SJSA1 (cell line): ENCODE data around the gene ACTG1. TPM values are rescaled to one million over a fixed set of nuclear protein-coding genes. Genes with fewer than 3 reads are reported as not detected.

ENCODE experiments used
- DNase-seq, 2 experiments: peaks; one replicate each; pipeline ENCODE4 v3.0.0-alpha.2; 2015 to 2020; ENCODE audit warnings: low spot score in 2 of 2, low read depth in 1 of 2
- H3K27ac ChIP-seq: fragments of 250-450 bp; sonication (Bioruptor Pico); 2 replicates; pipeline ENCODE4 v1.5.1; 2020; ENCODE audit warnings: mild to moderate bottlenecking, moderate library complexity
- H3K27me3 ChIP-seq: fragments of 250-450 bp; sonication (Bioruptor Pico); replicated peaks from 2 replicates; pipeline ENCODE4 v1.5.1; 2020; ENCODE audit warnings: mild to moderate bottlenecking, moderate library complexity
- H3K36me3 ChIP-seq: fragments of 250-450 bp; sonication (Bioruptor Pico); 2 replicates; pipeline ENCODE4 v1.5.1; 2020; ENCODE audit warnings: mild to moderate bottlenecking
- H3K4me1 ChIP-seq: fragments of 250-450 bp; sonication (Bioruptor Pico); replicated peaks from 2 replicates; pipeline ENCODE4 v1.6.1; 2021; ENCODE audit warnings: mild to moderate bottlenecking
- H3K4me3 ChIP-seq: fragments of 250-450 bp; sonication (Bioruptor Pico); 2 replicates; pipeline ENCODE4 v1.5.1; 2020; ENCODE audit warnings: mild to moderate bottlenecking
- H3K9me3 ChIP-seq: fragments of 250-450 bp; sonication (Bioruptor Pico); replicated peaks from 2 replicates; pipeline ENCODE4 v1.5.1; 2020; ENCODE audit warnings: mild to moderate bottlenecking
- total RNA-seq: library from RNA; depleted of rRNA; stranded (reverse); fragments of >200 nt; shearing (Covaris generic); gene quantifications from 2 replicates; pipeline ENCODE4 v1.2.3, GENCODE V29; 2014

Gene ACTG1
- total RNA-seq, 1 experiment from 2014 or later, result 9,784 TPM

GRCh38 chr17:81500047-81500446, 12.6 kb downstream of the ACTG1 start:
- Histone ChIP-seq H3K4me3 (no peak overlapping the region), H3K9me3 (0 out of 2 replicates have a peak, but pooled peaks cover 2% of the 10 kb centered on the region), H3K27me3 (no peaks in the 10 kb centered on the region), H3K27ac (peak overlapping the region; percentile 45), H3K36me3 (no peaks in the 10 kb centered on the region), H3K4me1 (peaks cover 27% of the 10 kb centered on the region)
- peak; percentile 85 to 92 for DNase-seq

DNA sequence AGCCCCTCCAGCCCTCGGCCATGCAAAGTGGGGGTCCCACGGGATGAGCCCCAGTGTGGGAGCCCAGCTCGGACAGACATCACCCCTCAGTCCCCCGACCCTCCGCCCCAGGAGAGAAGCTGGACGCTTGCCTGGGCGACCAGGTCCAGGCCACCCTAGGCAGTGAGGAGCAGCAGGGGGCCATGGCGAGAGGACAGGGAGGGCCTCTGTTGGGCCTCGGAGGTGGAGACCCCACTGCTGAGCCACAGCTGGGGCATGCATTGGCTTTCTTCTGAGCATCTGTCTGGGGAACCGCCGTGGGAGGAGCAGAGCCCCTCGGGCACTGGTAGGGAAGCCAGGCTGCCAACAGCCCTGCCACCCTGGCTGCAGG, 13.0 kb downstream of the ACTG1 start:
- Histone ChIP-seq H3K27ac (peak overlapping the region; percentile 45), H3K27me3 (no peaks in the 10 kb centered on the region), H3K9me3 (0 out of 2 replicates have a peak, but pooled peaks cover 2% of the 10 kb centered on the region), H3K4me1 (peaks cover 27% of the 10 kb centered on the region), H3K36me3 (no peaks in the 10 kb centered on the region), H3K4me3 (no peak overlapping the region)
- no peak for DNase-seq

- H3K4me3 ChIP-seq, result no peak overlapping the region
- H3K27ac ChIP-seq, result peak overlapping the region; percentile 45
- H3K4me1 ChIP-seq, result peaks cover 27% of the 10 kb centered on the region
- H3K9me3 ChIP-seq, result 0 out of 2 replicates have a peak, but pooled peaks cover 2% of the 10 kb centered on the region
- no peaks in the 10 kb centered on the region for H3K27me3 ChIP-seq
- DNase-seq, result peak in 1 of 2 experiments; percentile 49
- H3K36me3 ChIP-seq, result no peaks in the 10 kb centered on the region
Observed at GRCh38 chr17:81498953-81499600, 13.5 kb downstream of the ACTG1 start.

- Histone ChIP-seq H3K9me3 (no peaks in the 10 kb centered on the region), H3K36me3 (no peaks in the 10 kb centered on the region), H3K4me3 (no peak overlapping the region), H3K4me1 (peaks cover 35% of the 10 kb centered on the region), H3K27ac (no peak overlapping the region), H3K27me3 (no peaks in the 10 kb centered on the region)
- DNase-seq, result no peak
Observed at GRCh38 chr17:81494626-81495377, 17.8 kb downstream of the ACTG1 start.

DNA sequence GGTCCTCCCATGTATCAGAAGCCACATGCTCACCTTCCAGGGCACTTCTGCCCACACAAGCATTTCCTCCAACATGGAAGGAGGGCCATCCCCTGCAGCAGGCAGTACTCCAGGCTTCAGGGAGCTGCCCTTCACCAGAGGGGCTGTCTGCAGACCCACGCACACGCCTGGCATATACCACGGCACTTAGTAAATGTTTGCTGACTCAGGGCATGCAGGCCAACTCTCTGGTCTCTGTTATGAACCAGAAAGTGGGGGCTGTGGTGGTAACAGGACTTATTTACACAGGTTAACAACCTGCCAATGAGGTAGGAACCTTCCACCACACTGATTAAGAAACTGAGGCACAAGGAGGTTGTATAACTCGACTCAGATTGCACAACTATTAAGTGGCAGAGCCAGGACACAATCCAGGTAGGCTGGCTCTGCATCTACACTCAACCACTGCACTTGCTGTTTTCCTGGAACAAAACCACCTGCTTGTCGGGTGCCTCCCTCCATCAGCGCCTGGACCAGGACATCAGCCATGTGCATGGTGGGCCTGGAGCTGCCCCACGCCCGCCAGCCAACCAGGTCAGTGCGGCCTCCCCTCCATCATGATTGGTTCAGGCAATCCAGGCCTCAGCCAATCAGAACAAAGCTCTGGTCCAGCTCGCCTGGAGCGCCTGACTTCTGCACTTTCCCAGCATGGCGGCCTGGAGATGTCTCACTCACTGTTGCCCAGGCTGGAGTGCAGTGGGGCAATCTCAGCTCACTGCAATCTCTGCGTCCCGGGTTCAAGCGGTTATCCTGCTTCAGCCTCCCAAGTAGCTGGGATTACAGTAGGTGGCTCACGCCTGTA, 19.2 kb downstream of the ACTG1 start:
- DNase-seq, result no peak
- Histone ChIP-seq H3K9me3 (no peaks in the 10 kb centered on the region), H3K36me3 (no peaks in the 10 kb centered on the region), H3K27ac (no peak overlapping the region), H3K4me3 (no peak overlapping the region), H3K27me3 (no peaks in the 10 kb centered on the region), H3K4me1 (peaks cover 27% of the 10 kb centered on the region)

- peaks cover 3% of the 10 kb centered on the region; the same call in 1 of the 2 replicates for H3K36me3 ChIP-seq
- no peak for DNase-seq
- H3K9me3 ChIP-seq, result no peaks in the 10 kb centered on the region
- H3K4me3 ChIP-seq, result no peak overlapping the region
- H3K27ac ChIP-seq, result no peak overlapping the region
- peaks cover 34% of the 10 kb centered on the region for H3K4me1 ChIP-seq
- H3K27me3 ChIP-seq, result no peaks in the 10 kb centered on the region
Observed at GRCh38 chr17:81492706-81493105, 19.9 kb downstream of the ACTG1 start.

DNA sequence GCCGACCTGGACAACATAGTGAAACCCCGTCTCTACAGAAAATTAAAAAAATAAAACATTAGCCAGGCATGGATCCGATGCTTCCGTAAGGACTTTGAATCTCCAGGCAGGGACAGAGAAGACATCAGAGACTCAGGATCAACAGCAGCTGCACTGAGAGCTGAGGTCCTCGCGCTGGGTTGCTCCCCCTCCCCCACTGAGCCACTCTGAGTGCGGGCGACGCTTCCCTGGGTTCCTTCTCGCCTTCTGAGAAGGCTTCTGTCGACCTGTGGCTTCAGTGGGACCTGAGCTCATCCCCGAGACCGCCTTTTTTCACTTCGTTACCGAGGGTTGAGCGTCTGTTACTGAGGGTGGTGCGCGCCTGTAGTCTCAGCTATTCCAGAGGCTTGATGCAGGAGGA, 20.4 kb downstream of the ACTG1 start:
- DNase-seq, result no peak
- H3K27me3 ChIP-seq, result no peaks in the 10 kb centered on the region
- no peaks in the 10 kb centered on the region for H3K9me3 ChIP-seq
- no peak overlapping the region for H3K27ac ChIP-seq
- H3K4me3 ChIP-seq, result no peak overlapping the region; the same call in 1 of the 2 replicates
- peaks cover 3% of the 10 kb centered on the region; the same call in 1 of the 2 replicates for H3K36me3 ChIP-seq
- peaks cover 39% of the 10 kb centered on the region for H3K4me1 ChIP-seq

- Histone ChIP-seq H3K27ac (no peak overlapping the region), H3K4me3 (no peak overlapping the region; the same call in 1 of the 2 replicates), H3K36me3 (peaks cover 3% of the 10 kb centered on the region; the same call in 1 of the 2 replicates), H3K4me1 (peaks cover 40% of the 10 kb centered on the region), H3K27me3 (no peaks in the 10 kb centered on the region), H3K9me3 (no peaks in the 10 kb centered on the region)
- no peak for DNase-seq
Observed at GRCh38 chr17:81491761-81492160, 20.8 kb downstream of the ACTG1 start.

DNA sequence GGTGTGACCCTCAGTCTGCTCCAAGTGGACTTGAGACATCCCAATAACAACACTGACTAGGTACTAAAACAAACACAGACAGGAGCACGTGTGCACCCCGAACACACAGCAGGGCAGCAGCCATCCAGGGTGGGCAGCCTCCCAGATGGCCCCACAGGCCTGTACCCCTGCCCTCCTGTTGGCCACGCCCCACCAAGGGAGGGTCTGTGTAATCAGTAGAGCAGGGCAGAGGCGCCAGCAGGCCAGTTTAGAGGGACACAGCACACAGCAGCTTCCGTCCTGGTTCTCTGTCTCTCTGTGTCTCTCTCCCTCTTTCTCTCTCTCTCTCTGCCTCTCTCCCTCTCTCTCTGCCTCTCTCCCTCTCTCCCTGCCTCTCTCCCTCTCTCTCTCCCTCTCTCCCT, 21.4 kb downstream of the ACTG1 start:
- Histone ChIP-seq H3K27ac (no peak overlapping the region), H3K9me3 (no peaks in the 10 kb centered on the region), H3K4me1 (peaks cover 40% of the 10 kb centered on the region), H3K4me3 (no peak overlapping the region), H3K36me3 (peaks cover 3% of the 10 kb centered on the region; the same call in 1 of the 2 replicates), H3K27me3 (no peaks in the 10 kb centered on the region)
- peak; percentile 67 to 82 for DNase-seq

- Histone ChIP-seq H3K9me3 (no peaks in the 10 kb centered on the region), H3K27me3 (no peaks in the 10 kb centered on the region), H3K36me3 (peaks cover 3% of the 10 kb centered on the region; the same call in 1 of the 2 replicates), H3K4me1 (peaks cover 40% of the 10 kb centered on the region), H3K27ac (no peak overlapping the region), H3K4me3 (no peak overlapping the region)
- no peak for DNase-seq
Observed at GRCh38 chr17:81489998-81490992, 22.3 kb downstream of the ACTG1 start.

GRCh38 chr17:81489012-81489997, 23.3 kb downstream of the ACTG1 start:
- Histone ChIP-seq H3K36me3 (peaks cover 3% of the 10 kb centered on the region; the same call in 1 of the 2 replicates), H3K9me3 (no peaks in the 10 kb centered on the region), H3K27ac (no peak overlapping the region), H3K4me1 (peaks cover 47% of the 10 kb centered on the region), H3K4me3 (no peak overlapping the region), H3K27me3 (no peaks in the 10 kb centered on the region)
- no peak for DNase-seq
